Measurements from ENCODE around the gene KIF24.

DNA sequence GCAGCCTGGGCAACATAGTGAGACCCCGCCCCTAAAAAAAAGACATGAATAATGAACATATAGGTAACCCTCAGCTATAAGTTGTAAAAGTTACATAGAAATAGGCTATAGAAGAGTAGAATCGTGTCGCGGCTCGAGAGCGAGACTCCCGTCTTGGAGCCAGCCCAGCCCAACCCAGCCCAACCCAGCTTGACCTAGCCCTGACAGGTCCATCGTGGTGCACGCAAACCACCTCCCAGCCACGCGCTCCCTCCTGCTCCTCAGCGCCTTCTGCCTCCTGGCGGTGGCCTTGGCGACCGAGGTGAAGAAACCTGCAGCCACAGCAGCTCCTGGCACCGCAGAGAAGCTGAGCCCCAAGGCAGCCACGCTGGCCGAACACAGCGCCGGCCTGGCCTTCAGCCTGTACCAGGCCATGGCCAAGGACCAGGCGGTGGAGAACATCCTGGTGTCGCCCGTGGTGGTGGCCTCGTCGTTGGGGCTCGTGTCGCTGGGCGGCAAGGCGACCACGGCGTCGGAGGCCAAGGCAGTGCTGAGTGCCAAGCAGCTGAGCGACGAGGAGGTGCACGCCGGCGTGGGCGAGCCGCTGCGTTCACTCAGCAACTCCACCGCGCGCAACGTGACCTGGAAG is 10.8 kb downstream of the KIF24 start:
- TF ChIP-seq EZH2 (IDR thresholded peaks at IDR 0.05; ENCODE audit: low read depth, low read length, severe bottlenecking) (no peak), BACH1 (IDR thresholded peaks at IDR 0.05; ENCODE audit: low read length) (no peak), YY1 (IDR thresholded peaks at IDR 0.05; ENCODE audit: low read depth, low read length) (no peak)
- TF ChIP-seq, protein P1, sequence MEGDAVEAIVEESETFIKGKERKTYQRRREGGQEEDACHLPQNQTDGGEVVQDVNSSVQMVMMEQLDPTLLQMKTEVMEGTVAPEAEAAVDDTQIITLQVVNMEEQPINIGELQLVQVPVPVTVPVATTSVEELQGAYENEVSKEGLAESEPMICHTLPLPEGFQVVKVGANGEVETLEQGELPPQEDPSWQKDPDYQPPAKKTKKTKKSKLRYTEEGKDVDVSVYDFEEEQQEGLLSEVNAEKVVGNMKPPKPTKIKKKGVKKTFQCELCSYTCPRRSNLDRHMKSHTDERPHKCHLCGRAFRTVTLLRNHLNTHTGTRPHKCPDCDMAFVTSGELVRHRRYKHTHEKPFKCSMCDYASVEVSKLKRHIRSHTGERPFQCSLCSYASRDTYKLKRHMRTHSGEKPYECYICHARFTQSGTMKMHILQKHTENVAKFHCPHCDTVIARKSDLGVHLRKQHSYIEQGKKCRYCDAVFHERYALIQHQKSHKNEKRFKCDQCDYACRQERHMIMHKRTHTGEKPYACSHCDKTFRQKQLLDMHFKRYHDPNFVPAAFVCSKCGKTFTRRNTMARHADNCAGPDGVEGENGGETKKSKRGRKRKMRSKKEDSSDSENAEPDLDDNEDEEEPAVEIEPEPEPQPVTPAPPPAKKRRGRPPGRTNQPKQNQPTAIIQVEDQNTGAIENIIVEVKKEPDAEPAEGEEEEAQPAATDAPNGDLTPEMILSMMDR (IDR thresholded peaks at IDR 0.05; ENCODE audit: control extremely low read depth in 1 of 3, insufficient read depth in 1 of 3, low read depth in 1 of 3, low read length in 3 of 3) = peak in 2 of 3 experiments; percentile 5 to 14; a peak in 1 of 4 replicates

All from H1 (cell line).